Skeletal muscle tissue (tissue), 4 donors: ENCODE measurements around the gene PRR7. TPM values are rescaled to one million over a fixed set of nuclear protein-coding genes. Genes with fewer than 3 reads are reported as not detected.
A peak's percentile ranks its signal among the peaks of the same experiment; 100 is the strongest.
"Not testable (repeated sequence)": the region's sequence is repeated elsewhere in the genome, so short reads cannot be mapped to it uniquely, and the experiment has no call there.

ENCODE experiments used
- H3K27ac ChIP-seq: one replicate; pipeline ENCODE4 v1.7.0; 2013; ENCODE audit warnings: mild to moderate bottlenecking, low read depth, low read length, inconsistent platforms
- H3K27me3 ChIP-seq, 3 donors: one replicate each; pipeline ENCODE4 v1.7.0; 2013; ENCODE audit warnings: low read length in 3 of 3; ENCODE audit not compliant: control insufficient read depth in 3 of 3, insufficient read depth in 3 of 3
- H3K36me3 ChIP-seq, 3 donors: one replicate each; pipeline ENCODE4 v1.7.0; 2013; ENCODE audit warnings: low read length in 3 of 3; ENCODE audit not compliant: control insufficient read depth in 3 of 3, insufficient read depth in 3 of 3
- H3K4me1 ChIP-seq, 3 donors: one replicate each; pipeline ENCODE4 v1.7.0; 2013; ENCODE audit warnings: low read length in 3 of 3, mild to moderate bottlenecking in 3 of 3; ENCODE audit not compliant: control insufficient read depth in 3 of 3, insufficient read depth in 3 of 3
- H3K4me3 ChIP-seq, 3 donors: one replicate each; pipeline ENCODE4 v1.7.0; 2013; ENCODE audit warnings: low read length in 3 of 3
- H3K9ac ChIP-seq, 3 donors: one replicate each; pipeline ENCODE4 v1.7.0; 2013; ENCODE audit warnings: low read length in 3 of 3, mild to moderate bottlenecking in 3 of 3, moderate library complexity in 2 of 3, low read depth in 1 of 3
- H3K9me3 ChIP-seq, 3 donors: one replicate each; pipeline ENCODE4 v1.7.0; 2013; ENCODE audit warnings: low read length in 3 of 3; ENCODE audit not compliant: control insufficient read depth in 3 of 3
- total RNA-seq: library from RNA; depleted of rRNA; stranded (reverse); fragments of >200 nt; gene quantifications from one replicate; pipeline ENCODE4 v1.2.3, GENCODE V29; 2014
- donor health status: Osteomylitis.

Gene PRR7
- total RNA-seq, 1 donor from 2014 or later, result 0.52 TPM

DNA sequence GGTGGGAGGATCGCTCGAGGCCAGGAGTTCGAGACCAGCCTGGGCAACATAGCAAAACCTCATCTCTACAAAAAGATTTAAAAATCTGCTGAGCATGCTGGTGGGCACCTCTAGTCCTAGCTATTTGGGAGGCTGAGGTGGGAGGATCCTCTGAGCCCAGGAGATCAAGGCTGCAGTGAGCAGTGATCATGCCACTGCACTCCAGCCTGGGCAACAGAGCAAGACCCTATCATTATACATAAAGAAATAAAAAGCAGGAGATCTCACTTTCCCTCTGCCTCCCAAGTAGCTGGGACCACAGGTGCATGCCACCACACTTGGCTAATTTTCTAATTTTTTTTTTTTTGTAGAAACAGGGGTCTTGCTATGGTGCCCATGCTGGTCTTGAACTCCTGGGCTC is 39.1 kb downstream of the PRR7 start:
- H3K9ac ChIP-seq, result peak overlapping the region in 1 of 3 donors; percentile 75

DNA sequence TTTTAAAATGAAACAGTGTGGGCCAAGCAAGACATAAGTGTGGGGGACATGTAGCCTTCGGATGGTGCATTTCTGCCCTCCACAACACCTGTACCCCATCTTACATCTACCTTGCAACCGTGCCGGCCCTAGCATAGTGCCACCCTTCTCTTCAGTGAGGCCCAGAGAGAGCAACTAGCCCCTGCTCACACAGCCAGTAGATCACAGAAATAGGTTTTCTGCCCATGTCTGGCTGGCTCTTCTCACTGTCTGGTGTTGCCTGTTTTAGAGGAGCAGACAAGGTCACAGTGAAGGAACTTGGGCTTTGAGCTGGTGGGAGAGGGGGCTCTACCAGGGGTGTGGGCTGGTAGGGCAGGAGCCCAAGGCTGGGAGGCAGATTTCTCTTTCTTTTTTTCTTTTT is 39.6 kb downstream of the PRR7 start:
- H3K36me3 ChIP-seq, result peaks cover 51 to 59% (median 59%) of the 10 kb centered on the region in 3 donors
- peaks cover 26 to 49% (median 38%) of the 10 kb centered on the region in 3 donors for H3K4me1 ChIP-seq
- no peaks in the 10 kb centered on the region for H3K27me3 ChIP-seq
- H3K4me3 ChIP-seq, result no peak overlapping the region
- no peak overlapping the region for H3K9ac ChIP-seq
- no peaks in the 10 kb centered on the region for H3K9me3 ChIP-seq
- H3K27ac ChIP-seq, result no peak overlapping the region

More for the DNA sequence above, 39.1 kb downstream of the PRR7 start:
- H3K4me3 ChIP-seq, H3K27me3 ChIP-seq, H3K9me3 ChIP-seq: not testable (repeated sequence)
- Histone ChIP-seq H3K27ac (peak overlapping the region; percentile 9), H3K36me3 (peaks cover 46 to 54% (median 54%) of the 10 kb centered on the region in 3 donors), H3K4me1 (peaks cover 26 to 44% (median 38%) of the 10 kb centered on the region in 3 donors)

DNA sequence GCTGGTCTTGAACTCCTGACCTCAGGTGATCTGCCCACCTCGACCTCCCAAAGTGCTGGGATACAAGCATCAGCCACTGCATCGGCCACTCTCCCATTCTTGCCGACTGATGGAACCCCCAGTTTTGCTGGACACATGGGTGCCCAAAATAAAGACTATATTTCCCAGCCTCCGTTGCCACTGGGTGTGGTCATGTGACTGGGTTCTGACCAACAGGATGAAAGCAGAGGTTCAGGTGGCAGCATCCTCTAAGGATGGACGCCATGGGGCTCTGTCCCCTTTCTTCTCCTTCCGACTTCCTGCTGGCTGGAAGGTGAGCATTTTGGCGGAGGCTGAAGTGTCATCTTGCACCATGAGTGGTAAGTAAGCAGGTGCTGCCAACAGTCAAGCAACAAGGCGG is 40.5 kb downstream of the PRR7 start:
- Histone ChIP-seq H3K9ac (no peak overlapping the region), H3K36me3 (peaks cover 50 to 63% (median 59%) of the 10 kb centered on the region in 3 donors), H3K27ac (no peak overlapping the region), H3K4me1 (peaks cover 28 to 47% (median 41%) of the 10 kb centered on the region in 3 donors), H3K4me3 (no peak overlapping the region), H3K27me3 (no peaks in the 10 kb centered on the region), H3K9me3 (no peaks in the 10 kb centered on the region)

DNA sequence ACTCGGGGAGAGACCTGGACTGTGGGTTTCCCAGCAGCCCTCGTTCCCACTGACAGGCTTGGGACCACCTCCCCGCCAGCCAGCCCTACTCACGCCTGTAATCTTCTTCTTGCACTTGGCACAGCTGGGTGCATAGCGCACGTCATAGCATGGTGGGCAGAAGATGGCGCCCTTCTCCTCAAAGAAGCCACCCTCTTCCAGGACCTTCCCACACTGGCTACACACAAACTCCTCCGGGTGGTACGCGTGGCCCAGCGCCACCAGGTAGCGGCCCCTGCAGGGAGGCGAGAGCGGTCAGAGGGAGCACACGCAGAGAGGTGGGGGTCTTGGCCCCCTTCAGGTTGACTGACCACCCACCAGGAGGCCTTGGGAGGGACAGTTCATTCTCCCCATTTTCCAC is 41.4 kb downstream of the PRR7 start:
- H3K9ac ChIP-seq, result no peak overlapping the region
- H3K9me3 ChIP-seq, result no peaks in the 10 kb centered on the region
- H3K4me3 ChIP-seq, result no peak overlapping the region
- H3K27ac ChIP-seq, result no peak overlapping the region
- H3K36me3 ChIP-seq, result peaks cover 58 to 70% (median 66%) of the 10 kb centered on the region in 3 donors
- peaks cover 36 to 55% (median 49%) of the 10 kb centered on the region in 3 donors for H3K4me1 ChIP-seq
- no peaks in the 10 kb centered on the region for H3K27me3 ChIP-seq

DNA sequence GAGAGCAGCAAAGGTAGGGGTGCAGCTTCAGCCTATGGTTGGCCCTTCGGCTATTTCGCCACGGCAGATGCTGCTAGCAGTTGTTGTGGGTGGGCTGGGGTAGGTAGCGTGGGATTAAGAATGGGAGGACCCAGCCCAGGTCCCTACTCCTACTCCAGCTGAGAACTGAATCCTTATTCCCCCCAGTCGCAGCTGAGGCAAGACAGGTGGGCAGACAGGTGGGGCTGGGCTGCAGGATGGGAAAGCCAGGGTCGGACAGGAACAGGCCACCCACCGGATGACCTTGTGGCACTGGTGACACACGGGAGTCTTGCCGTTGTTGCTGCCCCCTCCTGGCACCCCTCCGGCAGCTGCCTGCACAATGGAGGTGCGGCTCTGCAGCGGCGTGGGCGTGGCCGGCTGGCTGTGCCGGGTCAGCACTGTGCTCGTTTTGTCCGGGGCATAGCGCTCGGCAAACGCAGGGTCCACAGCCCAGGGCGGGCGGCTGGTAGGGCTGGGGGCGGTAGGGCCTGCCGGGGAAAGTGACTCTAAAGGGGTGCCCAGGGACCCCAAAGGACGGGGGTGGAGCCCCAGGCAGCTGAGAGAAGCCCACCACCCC is 42.6 kb downstream of the PRR7 start:
- Histone ChIP-seq H3K36me3 (peaks cover 62 to 68% (median 63%) of the 10 kb centered on the region in 3 donors), H3K4me1 (peaks cover 42 to 60% (median 51%) of the 10 kb centered on the region in 3 donors), H3K27me3 (no peaks in the 10 kb centered on the region), H3K9ac (no peak overlapping the region), H3K4me3 (no peak overlapping the region), H3K27ac (no peak overlapping the region), H3K9me3 (no peaks in the 10 kb centered on the region)

DNA sequence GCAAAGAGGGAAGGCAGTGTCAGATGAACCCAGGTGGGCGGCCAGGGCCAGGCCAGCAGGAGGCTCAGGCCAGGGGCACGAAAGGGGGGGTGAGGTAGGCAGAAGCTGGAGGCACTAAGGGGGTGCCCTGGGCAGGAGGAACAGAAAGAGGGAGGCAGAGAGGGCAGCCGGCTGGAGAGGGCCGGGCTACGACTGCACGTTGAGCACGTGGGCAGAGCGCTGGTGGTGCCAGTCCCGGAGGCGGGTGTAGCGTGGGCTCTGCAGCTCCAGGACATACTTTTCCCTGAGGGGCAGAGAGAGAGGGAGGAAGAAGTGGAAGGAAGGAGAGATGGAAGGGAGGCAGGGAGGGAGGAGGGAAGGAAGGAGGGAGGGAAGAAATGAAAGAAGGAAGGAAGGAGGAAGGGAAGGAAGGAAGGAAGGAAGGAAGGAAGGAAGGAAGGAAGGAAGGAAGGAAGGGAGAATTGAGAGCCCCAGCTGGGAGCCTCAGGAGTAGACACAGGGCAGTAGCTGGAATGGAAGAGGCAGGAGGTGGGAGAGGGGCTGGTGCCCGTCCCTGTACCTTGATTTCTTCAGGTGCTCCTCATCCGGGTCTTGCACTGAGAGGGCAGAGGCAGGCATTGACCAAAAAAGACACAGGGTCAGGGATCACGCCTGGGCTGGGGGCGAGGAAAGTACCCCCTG is 43.8 kb downstream of the PRR7 start:
- Histone ChIP-seq H3K27ac (no peak overlapping the region), H3K27me3 (no peaks in the 10 kb centered on the region), H3K9me3 (no peaks in the 10 kb centered on the region), H3K9ac (peak overlapping the region in 1 of 3 donors; percentile 33), H3K36me3 (peaks cover 60 to 65% (median 65%) of the 10 kb centered on the region in 3 donors), H3K4me3 (no peak overlapping the region), H3K4me1 (peaks cover 44 to 60% (median 51%) of the 10 kb centered on the region in 3 donors)

DNA sequence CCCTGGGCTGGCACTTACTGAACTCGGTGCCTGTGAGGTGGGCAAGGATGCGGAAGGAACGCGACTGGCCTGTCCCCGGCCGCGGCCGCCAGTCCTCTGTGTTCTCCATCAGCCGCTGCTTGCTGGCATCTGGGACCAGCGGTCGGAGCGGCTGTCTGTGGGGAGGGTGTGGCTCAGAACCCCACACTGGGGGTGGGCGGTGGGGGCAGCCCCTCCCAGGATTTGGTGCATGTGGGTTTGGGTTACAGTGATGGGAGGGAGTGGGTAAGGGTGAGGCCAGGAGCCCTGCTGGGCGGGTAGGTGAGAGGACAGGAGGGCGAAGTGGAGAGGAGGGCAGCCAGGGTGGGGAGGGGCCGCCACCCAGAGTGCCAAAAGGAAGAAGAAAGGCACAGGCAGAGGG is 44.4 kb downstream of the PRR7 start:
- no peak overlapping the region for H3K27ac ChIP-seq
- no peaks in the 10 kb centered on the region for H3K9me3 ChIP-seq
- H3K27me3 ChIP-seq, result no peaks in the 10 kb centered on the region
- H3K4me3 ChIP-seq, result no peak overlapping the region
- H3K4me1 ChIP-seq, result peaks cover 46 to 62% (median 51%) of the 10 kb centered on the region in 3 donors
- H3K36me3 ChIP-seq, result peaks cover 57 to 71% (median 70%) of the 10 kb centered on the region in 3 donors
- peak overlapping the region in 1 of 3 donors; percentile 33 for H3K9ac ChIP-seq

DNA sequence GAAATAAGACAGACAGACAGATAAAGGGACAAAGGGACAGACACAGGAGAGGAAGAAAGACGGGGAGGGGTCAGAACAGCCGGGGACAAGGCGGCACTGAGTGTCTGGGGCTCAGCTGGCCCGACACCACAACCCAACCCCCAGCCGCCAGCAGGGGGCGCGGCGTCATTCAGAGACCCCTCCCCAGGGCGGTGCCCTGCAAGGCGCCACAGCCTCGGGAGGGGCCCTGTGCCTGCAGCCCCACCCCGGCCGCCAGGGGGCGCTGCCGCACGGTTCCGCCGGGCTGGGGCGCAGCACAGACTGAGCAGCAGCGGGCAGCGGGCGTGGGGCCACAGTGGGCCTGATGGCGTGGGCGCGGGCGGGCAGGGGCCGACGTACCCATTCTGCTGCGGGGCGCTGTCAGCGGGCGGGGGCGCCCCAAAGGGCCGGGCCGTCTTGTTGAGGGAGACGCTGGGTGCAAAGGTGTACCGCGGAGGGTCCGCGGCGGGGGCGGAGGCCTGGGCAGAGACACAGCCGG is 44.9 kb downstream of the PRR7 start:
- Histone ChIP-seq H3K9me3 (no peaks in the 10 kb centered on the region), H3K27me3 (no peaks in the 10 kb centered on the region), H3K9ac (peak overlapping the region in 1 of 3 donors; percentile 16), H3K36me3 (peaks cover 53 to 69% (median 67%) of the 10 kb centered on the region in 3 donors), H3K4me3 (no peak overlapping the region), H3K27ac (no peak overlapping the region), H3K4me1 (peaks cover 46 to 62% (median 53%) of the 10 kb centered on the region in 3 donors)

DNA sequence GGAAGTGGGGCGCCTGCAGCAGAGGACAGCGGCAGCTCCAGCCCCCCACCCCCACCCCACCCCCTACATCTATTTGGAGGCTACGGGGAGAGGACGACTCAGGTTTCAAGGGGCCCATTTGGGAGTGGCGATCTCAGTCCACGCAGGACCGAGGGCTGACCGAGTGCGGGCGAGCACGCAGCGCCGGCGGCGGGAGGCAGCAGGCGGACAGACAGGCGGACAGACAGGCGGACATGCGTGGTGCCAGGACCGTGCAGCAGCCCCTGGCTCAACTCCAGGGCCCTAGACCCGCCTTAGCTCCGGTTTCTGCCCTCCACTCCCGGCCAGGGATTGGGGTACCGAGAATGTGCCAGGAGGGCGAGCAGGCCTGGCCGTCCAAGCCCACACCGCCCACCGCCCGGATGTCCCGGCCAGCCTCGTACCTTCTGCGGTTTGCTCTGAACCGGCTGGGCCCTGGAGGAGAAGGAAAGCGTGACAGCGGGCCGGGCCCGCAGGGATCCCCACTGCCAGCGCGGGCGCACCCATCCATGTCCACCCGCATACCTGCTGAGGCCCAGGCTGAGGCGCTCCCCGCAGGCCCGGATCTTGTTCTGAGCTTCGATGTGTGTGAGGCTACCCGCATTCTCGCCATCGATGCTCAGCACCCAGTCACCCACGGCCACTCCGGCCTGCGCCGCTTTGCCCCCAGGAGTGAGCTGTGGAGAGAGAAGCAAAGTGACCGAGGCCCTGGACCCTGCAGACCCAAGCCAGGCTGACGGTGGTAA is 45.6 kb downstream of the PRR7 start:
- no peaks in the 10 kb centered on the region for H3K27me3 ChIP-seq
- no peaks in the 10 kb centered on the region for H3K9me3 ChIP-seq
- H3K27ac ChIP-seq, result peak overlapping the region; percentile 99
- peak overlapping the region in 2 of 3 donors; percentile 6 to 33 for H3K9ac ChIP-seq
- no peak overlapping the region for H3K4me3 ChIP-seq
- H3K4me1 ChIP-seq, result peaks cover 46 to 64% (median 54%) of the 10 kb centered on the region in 3 donors
- peaks cover 52 to 67% (median 63%) of the 10 kb centered on the region in 3 donors for H3K36me3 ChIP-seq
